ENCODE data around the gene SLC41A2.

SLC41A2 gene

GRCh38 chr12:104911942-104912341, 46.1 kb downstream of the SLC41A2 start:
- DNase-seq (ENCODE audit: low spot score), result no peak
- H3K4me3 ChIP-seq, result no peak overlapping the region
- no peak overlapping the region for H3K27ac ChIP-seq
- TF ChIP-seq CTCF (IDR thresholded peaks at IDR 0.05), result no peak

GRCh38 chr12:104910196-104910840, 47.8 kb downstream of the SLC41A2 start:
- DNase-seq (ENCODE audit: low spot score), result no peak

GRCh38 chr12:104909761-104910160, 48.3 kb downstream of the SLC41A2 start:
- DNase-seq (ENCODE audit: low spot score), result no peak
- Histone ChIP-seq H3K27ac (peak overlapping the region in 1 of 2 donors; percentile 46), H3K4me3 (no peak overlapping the region)
- TF ChIP-seq CTCF (IDR thresholded peaks at IDR 0.05), result no peak

More at GRCh38 chr12:104910196-104910840, 47.8 kb downstream of the SLC41A2 start:
- no peak overlapping the region for H3K4me3 ChIP-seq
- no peak for TF ChIP-seq CTCF (IDR thresholded peaks at IDR 0.05)
- H3K27ac ChIP-seq, result peak overlapping the region in 1 of 2 donors; percentile 46
